HL-60 (cell line): ENCODE measurements around the gene RBM5.

Experiments used
- DNase-seq, 2 experiments: peaks; one replicate each; pipeline ENCODE4 v3.0.0-alpha.2; 2010 to 2020; ENCODE audit warnings: low read depth in 1 of 2, low spot score in 1 of 2
- H3K27ac ChIP-seq: fragments of 250-450 bp; sonication (Bioruptor Pico); replicated peaks from 2 replicates; pipeline ENCODE4 v1.5.1; 2020; ENCODE audit warnings: mild to moderate bottlenecking, moderate library complexity
- H3K27me3 ChIP-seq: fragments of 250-450 bp; sonication (Bioruptor Pico); 2 replicates; pipeline ENCODE4 v1.5.1; 2021; ENCODE audit warnings: mild to moderate bottlenecking, moderate library complexity; ENCODE audit not compliant: insufficient read depth, poor library complexity, severe bottlenecking
- H3K4me3 ChIP-seq: replicated peaks from 2 replicates; pipeline ENCODE4 v1.5.1; 2011; ENCODE audit warnings: mild to moderate bottlenecking, control low read depth, low read length; ENCODE audit not compliant: insufficient read depth
- CTCF ChIP-seq: IDR thresholded peaks from one replicate; pipeline ENCODE4 v1.5.1; 2011; ENCODE audit warnings: low read length, control low read depth, inconsistent platforms; ENCODE audit not compliant: insufficient read depth
- GABPA ChIP-seq: IDR thresholded peaks from 2 replicates; pipeline ENCODE4 v1.6.1; 2012; ENCODE audit warnings: low read depth
- POLR2AphosphoS5 ChIP-seq: IDR thresholded peaks from 2 replicates; pipeline ENCODE4 v1.6.1; 2012; ENCODE audit warnings: low read depth
- REST ChIP-seq: IDR thresholded peaks from 2 replicates; pipeline ENCODE4 v1.6.1; 2012; ENCODE audit warnings: low read depth; ENCODE audit not compliant: insufficient replicate concordance
- SPI1 ChIP-seq: IDR thresholded peaks from 2 replicates; pipeline ENCODE4 v1.6.1; 2012; ENCODE audit warnings: low read depth, mild to moderate bottlenecking, borderline replicate concordance

The RBM5 gene

DNA sequence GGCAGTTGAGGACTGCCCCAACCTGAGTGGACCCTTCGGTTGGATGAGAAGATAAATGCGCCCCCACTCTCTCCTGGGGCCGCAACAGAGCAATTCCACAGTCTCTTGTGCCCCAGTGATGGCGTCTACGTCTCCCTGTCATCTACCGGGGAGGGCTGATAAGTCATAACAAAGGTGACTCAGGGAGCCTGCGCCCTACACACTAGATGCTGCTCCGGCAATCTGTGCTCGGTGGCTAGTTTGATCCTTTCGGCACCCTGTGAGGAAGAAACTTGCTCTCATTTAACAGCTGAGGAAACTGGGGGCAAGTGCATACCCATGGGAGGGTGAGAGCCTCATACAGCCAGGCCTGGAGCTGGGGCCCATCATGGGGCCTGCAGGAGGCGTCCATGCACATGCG is 52.3 kb downstream of the RBM5 start:
- no peak for TF ChIP-seq SPI1
- no peak for TF ChIP-seq CTCF
- TF ChIP-seq REST, result no peak
- H3K4me3 ChIP-seq, result no peak overlapping the region
- no peak overlapping the region for H3K27ac ChIP-seq
- no peaks in the 10 kb centered on the region for H3K27me3 ChIP-seq
- no peak for DNase-seq

DNA sequence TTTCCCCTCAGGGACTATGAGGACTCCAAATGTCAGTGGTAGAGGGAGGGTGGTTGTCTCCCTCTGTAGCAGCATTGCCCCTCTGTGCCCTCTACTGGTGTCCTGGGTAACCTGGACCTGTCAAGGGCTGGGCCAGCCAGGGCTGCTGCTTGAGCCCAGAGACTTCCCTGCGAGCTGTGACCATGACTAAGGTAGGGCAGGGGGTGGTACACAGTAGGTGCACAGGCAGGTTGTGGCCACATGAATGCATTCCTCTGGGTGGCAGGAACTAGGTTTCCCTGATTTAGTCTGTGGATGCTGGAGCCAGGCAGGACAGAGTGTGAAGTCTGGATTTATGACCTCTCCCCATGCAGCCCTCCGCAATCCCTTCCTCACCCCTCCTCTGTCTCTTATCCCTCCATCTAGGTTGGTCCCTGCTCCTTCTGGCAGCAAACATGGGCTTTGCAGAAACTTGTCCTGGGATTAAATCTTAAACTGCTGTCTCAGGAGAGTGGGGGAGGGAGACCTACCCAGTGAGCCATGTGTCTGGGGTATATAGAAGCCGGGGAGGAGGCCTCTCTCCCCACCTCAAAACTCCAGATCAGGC is 57.7 kb downstream of the RBM5 start:
- no peak overlapping the region for H3K27ac ChIP-seq
- no peak for TF ChIP-seq CTCF
- TF ChIP-seq POLR2AphosphoS5, result no peak
- TF ChIP-seq GABPA, result no peak
- no peak for TF ChIP-seq SPI1
- no peak for TF ChIP-seq REST
- DNase-seq, result no peak
- H3K4me3 ChIP-seq, result no peak overlapping the region
- no peaks in the 10 kb centered on the region for H3K27me3 ChIP-seq

- TF ChIP-seq SPI1 (no peak), REST (no peak), GABPA (no peak), CTCF (no peak), POLR2AphosphoS5 (no peak)
- no peak overlapping the region for H3K4me3 ChIP-seq
- H3K27ac ChIP-seq, result no peak overlapping the region
- DNase-seq, result no peak
- no peaks in the 10 kb centered on the region for H3K27me3 ChIP-seq
Measured at GRCh38 chr3:50147016-50147415, 58.3 kb downstream of the RBM5 start.
